Erythroblast (primary cell): ENCODE results near the gene HP.

ENCODE experiments used
- GATA1 ChIP-seq: IDR thresholded peaks from 2 replicates; pipeline ENCODE4 v1.6.1; 2011; ENCODE audit warnings: low read depth, mild to moderate bottlenecking, control low read depth, low read length, moderate library complexity
- POLR2A ChIP-seq: IDR thresholded peaks from 2 replicates; pipeline ENCODE4 v1.6.1; 2011; ENCODE audit warnings: mild to moderate bottlenecking, low read length

- TF ChIP-seq POLR2A: no peak
- TF ChIP-seq GATA1: no peak
These were observed 18.4 kb downstream of the HP start for GRCh38 chr16:72072514-72073342.
